Posterior vena cava (tissue), 2 donors: ENCODE data around the gene GNB1L. TPM values are rescaled to one million over a fixed set of nuclear protein-coding genes. Genes with fewer than 3 reads are reported as not detected.
"Not testable (repeated sequence)": the region's sequence is repeated elsewhere in the genome, so short reads cannot be mapped to it uniquely, and the experiment has no call there.

Experiments
- DNase-seq: peaks from one replicate; pipeline ENCODE4 v3.0.0-alpha.2; 2020; ENCODE audit warnings: low spot score
- intact Hi-C, 2 donors: fragments of 100-400 bp; cut with DNase I; formaldehyde crosslinking; loops; one replicate each; pipeline versions ENCODE4 v1.14.1 to v1.14.2; 2022 to 2023
- total RNA-seq, 2 donors: library from RNA; stranded (reverse); fragmentation: NEBNext Ultra II Directional; extraction: Animal tissue kit (Norgen Biotek cat#: 25700); gene quantifications; one replicate each; pipeline ENCODE4 v1.2.1, GENCODE V29; 2021
- donor health status: DM: yes; HTN: yes; CAD: no.
- donor health status: DM: yes; HTN: yes; CAD: no.

GNB1L gene
- total RNA-seq, 2 donors from 2014 or later: 3.6 to 3.9 TPM

GRCh38 chr22:19793661-19794310 is 60.9 kb downstream of the GNB1L start:
- intact Hi-C loops: no loop called here
- no peak for DNase-seq

GRCh38 chr22:19793161-19793560 is 61.5 kb downstream of the GNB1L start:
- intact Hi-C loops: no loop called here
- DNase-seq: no peak

- DNase-seq, intact Hi-C loops: not testable (repeated sequence)
These were observed 62.2 kb downstream of the GNB1L start for GRCh38 chr22:19792383-19792896.

GRCh38 chr22:19791894-19792293 is 62.8 kb downstream of the GNB1L start:
- intact Hi-C loops: no loop called here
- no peak for DNase-seq

GRCh38 chr22:19791243-19791642 is 63.4 kb downstream of the GNB1L start:
- intact Hi-C loops: no loop called here
- DNase-seq: no peak

GRCh38 chr22:19789828-19790227 is 64.8 kb downstream of the GNB1L start:
- intact Hi-C loops: no loop called here

GRCh38 chr22:19789406-19789805 is 65.3 kb downstream of the GNB1L start:
- DNase-seq: no peak
- intact Hi-C loops: no loop called here

More at GRCh38 chr22:19789828-19790227, 64.8 kb downstream of the GNB1L start:
- no peak for DNase-seq

GRCh38 chr22:19788661-19789225 is 65.9 kb downstream of the GNB1L start:
- intact Hi-C loops: no loop called here
- no peak for DNase-seq

GRCh38 chr22:19787849-19788141 is 66.9 kb downstream of the GNB1L start:
- no peak for DNase-seq
- intact Hi-C loops: no loop called here

GRCh38 chr22:19786959-19787848 is 67.5 kb downstream of the GNB1L start:
- intact Hi-C loops: no loop called here
- no peak for DNase-seq

- intact Hi-C loops: no loop called here
- DNase-seq: no peak
These were observed 68.4 kb downstream of the GNB1L start for GRCh38 chr22:19786264-19786585.

- intact Hi-C loops: no loop called here
- DNase-seq: no peak
These were observed 69.0 kb downstream of the GNB1L start for GRCh38 chr22:19785461-19786263.

GRCh38 chr22:19784384-19785175 is 70.1 kb downstream of the GNB1L start:
- DNase-seq: peak; percentile 79

GRCh38 chr22:19783586-19784383 is 70.9 kb downstream of the GNB1L start:
- DNase-seq: peak; percentile 41
- intact Hi-C loops: no loop called here

More at GRCh38 chr22:19784384-19785175, 70.1 kb downstream of the GNB1L start:
- intact Hi-C loops: no loop called here

GRCh38 chr22:19782533-19782932 is 72.1 kb downstream of the GNB1L start:
- no peak for DNase-seq
- intact Hi-C loops: no loop called here

- peak; percentile 31 for DNase-seq
- intact Hi-C loops: no loop called here
These were observed 74.9 kb downstream of the GNB1L start for GRCh38 chr22:19779685-19780268.

GRCh38 chr22:19779011-19779421 is 75.7 kb downstream of the GNB1L start:
- intact Hi-C loops: no loop called here
- peak; percentile 77 for DNase-seq

GRCh38 chr22:19777192-19777591 is 77.5 kb downstream of the GNB1L start:
- intact Hi-C loops, DNase-seq: not testable (repeated sequence)
